Hematopoietic multipotent progenitor cell treated with erythropoietin and hydrocortisone succinate and interleukin-3 and kit ligand, for 17 days (in vitro differentiated cells): ENCODE results near the gene TPM1.

ENCODE experiments used
- DNase-seq: peaks from one replicate; pipeline ENCODE4 v3.0.0-alpha.2; 2015; ENCODE audit warnings: low spot score

The TPM1 gene

DNA sequence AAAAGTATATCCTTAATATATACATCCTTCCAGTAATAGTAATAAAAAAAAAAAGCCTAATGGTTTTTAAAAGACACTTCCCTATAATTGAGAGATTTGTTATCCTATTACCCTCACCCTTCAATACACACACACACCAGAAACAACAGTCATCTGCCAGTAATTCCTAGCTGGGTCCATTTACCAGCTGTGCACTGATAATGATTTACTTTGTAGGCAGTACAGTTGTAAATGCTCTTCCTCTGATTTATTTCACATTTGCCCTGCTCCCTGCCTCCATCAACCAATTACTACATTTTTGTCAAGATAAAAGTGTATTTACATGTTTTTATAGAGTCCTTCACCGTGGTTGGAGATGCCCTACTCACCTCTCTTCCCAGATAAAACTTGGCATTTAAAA is 12.4 kb downstream of the TPM1 start:
- DNase-seq = peak; percentile 21

DNA sequence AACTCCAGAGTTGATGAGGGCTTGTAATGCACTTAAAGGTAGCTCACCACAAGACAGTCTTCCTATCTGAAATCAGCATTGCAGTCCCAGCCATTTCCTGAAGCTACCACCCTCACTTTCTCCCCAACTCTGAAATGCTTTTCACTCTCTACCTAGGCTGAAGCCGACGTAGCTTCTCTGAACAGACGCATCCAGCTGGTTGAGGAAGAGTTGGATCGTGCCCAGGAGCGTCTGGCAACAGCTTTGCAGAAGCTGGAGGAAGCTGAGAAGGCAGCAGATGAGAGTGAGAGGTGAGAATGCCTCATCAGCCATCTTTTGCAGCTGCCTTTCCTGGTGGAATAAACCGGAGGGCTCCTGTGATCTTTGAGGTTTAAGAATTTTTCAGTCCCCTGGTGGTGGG is 14.3 kb downstream of the TPM1 start:
- no peak for DNase-seq

DNA sequence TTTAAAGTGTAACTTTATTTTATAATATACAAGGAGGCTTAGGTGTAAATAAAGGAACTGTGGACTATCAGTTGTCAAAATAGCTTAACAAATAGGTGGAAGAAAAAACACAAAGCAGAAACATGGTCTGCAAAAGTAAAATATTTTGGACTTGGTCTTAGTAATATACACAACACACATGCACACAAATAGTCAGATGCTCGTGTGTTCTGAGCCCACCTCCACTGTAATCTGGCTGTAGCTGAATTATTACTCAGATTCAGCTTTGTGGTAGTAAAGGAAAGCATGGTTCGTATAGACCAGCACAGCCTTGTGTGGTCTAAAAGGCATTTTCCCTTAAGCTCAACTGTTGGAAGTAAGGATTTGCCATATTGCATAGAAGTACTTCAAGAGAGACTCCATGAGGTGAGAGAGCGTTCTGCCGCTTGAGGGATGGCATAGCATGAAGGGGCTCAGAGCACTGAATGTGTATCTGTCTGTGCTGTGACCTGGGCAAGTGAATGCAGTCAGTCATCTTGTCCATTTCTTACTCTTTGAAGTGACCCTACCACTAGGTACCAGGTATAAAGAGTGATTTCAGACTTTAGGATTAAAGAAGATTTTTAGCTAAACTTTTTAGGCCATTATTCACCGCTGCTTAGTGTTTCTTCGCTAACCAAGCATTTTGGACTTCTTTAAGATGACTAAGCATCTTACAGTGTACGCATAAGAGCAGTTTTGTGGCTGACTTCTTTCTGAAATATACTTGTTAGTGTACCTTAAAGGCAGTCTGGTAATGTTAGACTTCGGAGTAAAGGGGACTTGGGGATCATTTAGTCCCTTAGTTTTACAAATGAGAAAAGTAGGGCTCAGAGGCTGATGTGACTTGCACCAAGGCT is 15.2 kb downstream of the TPM1 start:
- no peak for DNase-seq

DNA sequence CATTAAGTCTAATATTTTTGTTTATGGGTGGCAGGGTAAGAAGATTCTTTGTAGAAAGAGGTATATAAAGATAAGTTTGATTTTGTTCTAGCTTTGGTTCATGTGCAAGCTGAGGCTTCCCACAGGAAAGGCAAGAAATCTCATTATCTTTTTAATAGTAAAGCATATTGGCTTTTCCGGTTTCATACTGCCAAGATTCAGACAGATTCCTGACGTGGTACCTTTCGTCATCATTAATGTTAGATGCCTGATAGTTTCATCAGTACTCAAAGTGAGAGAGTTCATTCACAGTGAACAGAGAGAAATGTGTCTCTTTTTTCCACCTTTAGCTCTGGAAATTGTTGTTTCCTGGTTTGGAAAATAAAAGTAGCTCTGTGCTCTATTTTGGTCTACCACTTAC is 16.5 kb downstream of the TPM1 start:
- no peak for DNase-seq

DNA sequence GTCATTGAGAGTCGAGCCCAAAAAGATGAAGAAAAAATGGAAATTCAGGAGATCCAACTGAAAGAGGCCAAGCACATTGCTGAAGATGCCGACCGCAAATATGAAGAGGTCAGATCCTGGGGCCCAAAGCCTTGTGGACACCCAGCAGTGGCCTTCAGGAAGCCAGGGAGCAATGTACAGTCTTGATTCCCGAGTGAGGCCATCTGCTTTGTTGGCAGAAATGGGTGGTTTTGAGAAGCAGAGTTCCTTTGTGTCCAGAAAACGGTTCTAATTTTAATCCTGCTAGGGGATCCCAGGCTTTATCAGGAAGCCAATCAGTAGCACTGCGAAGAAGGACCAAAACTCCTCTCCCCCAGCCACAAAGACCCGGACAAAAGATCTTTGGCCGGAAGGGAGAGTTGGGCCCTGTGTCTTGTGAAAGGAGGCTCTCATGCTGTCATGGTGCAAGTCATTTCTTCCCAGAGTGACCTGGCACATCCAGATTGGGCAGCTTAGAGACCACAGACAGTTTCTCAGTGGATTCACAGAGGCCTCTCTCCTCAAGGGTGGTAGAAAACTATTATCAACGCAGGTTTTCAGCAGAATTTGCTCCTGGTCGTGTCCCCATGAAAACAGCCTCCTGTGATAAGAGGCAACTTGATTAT is 17.1 kb downstream of the TPM1 start:
- no peak for DNase-seq

DNA sequence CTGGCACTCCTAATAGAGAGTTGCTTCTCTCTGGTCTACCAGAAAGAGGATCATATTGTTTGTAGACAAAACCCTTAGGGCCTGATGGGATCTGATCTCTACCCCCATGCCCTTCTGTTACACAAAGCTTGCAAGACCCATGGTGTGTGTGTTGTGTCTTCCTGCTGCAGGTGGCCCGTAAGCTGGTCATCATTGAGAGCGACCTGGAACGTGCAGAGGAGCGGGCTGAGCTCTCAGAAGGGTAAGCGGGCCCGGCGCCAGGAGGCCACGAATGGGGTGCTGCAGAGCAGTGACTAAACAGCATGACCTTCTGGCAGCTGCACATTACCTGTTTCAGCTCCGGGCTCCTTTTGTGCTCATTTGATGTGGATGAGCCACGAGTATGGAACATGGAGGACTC is 18.2 kb downstream of the TPM1 start:
- no peak for DNase-seq

DNA sequence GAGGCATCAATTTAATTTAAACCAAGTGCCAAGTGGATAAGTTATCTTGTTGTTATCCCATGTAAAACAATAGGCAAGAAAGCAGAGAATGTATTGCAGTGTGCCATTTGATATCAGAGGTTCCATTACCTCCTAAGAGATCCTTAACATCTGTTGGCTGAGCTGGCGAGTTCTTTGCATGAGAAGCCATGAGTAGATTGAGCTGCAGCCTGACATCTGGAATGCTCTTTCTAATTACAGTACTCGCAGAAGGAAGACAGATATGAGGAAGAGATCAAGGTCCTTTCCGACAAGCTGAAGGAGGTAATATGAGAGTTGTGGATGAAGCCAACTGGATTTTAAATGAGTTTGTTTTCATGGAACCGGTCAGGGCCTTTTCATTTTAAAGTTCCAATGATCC is 19.4 kb downstream of the TPM1 start:
- no peak for DNase-seq

DNA sequence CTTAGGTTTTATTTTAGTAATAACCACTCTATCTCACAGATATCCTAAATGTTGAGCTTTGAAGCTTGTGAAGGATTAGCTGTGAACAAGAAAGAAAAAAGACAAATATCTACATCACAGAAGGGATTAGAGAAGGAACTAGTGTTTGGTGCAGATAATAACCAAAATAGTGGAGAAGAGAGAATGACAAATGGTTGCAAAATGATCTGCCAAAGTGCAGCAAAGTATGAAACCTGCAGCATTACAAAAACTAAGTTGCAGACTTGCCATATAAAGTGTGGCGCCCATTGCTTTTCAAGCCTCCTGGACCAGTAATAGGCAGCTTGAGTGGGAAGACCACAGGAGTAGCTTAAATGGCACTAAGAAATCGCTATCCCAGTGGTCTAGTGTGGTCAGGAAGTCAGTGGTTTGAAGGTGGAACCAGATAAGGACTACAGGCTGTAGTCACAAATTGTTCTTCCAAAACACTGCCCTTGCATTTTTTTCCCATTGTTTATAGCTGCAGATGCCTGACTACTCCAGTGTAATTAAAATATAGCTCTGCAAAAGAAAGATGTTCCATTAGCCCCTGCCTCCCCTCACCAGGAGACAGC is 20.7 kb downstream of the TPM1 start:
- DNase-seq = no peak

DNA sequence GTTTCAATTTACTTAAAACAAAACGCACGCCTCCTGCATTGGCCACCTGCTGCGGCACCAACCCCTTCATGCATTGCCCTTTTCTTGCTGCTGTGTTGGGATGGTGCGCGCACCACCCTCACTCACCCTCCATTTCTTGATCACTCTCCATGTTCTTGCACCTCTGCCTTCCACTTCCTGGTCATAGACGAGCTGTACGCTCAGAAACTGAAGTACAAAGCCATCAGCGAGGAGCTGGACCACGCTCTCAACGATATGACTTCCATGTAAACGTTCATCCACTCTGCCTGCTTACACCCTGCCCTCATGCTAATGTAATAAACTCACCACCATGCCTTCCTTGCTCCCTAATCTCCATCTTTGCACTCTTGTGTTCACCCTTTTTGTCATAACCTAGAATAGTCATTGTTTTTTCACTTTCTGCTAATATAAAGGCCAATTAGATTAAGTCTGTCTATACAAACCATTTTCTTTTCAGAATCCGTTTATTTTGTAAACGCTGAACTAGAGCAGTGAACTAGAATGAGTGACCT is 21.4 kb downstream of the TPM1 start:
- no peak for DNase-seq

DNA sequence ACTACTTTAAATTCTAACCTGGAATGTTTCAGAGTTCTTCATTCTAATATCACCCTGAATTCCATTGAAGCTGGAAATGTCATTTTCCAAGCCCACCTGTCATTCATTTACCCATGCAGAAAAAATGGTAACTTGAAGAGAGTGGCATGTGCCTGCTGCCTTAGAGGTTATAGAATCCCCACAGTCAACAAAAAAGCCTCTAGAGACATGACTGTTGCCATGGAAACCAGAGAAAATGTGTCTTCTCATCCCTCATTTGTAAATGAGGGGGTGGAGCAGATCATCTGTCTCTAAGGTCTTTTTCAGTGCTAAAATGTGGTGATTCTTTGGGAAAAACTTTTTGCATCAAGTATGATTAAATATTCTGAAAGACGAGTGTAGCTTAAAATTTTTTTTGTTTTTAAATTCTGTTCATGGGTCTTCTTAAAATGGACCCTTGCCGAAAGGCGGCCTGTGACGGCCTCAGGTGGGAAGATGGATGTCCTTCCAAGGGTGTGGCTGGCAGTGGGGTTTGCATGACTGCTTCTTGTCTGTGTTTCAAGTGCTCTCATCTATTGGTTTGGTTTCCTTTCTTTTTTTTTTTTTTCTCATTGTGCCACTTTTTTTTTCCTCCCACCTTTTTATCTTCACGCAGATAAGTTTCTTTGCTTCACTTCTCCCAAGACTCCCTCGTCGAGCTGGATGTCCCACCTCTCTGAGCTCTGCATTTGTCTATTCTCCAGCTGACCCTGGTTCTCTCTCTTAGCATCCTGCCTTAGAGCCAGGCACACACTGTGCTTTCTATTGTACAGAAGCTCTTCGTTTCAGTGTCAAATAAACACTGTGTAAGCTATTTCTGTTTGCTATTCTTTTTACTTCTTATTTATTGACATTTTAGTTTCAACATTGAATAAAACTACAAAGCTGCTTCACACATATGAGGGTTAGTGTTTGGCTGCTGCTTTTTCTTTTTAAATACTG is 23.0 kb downstream of the TPM1 start:
- DNase-seq = peak; percentile 39

DNA sequence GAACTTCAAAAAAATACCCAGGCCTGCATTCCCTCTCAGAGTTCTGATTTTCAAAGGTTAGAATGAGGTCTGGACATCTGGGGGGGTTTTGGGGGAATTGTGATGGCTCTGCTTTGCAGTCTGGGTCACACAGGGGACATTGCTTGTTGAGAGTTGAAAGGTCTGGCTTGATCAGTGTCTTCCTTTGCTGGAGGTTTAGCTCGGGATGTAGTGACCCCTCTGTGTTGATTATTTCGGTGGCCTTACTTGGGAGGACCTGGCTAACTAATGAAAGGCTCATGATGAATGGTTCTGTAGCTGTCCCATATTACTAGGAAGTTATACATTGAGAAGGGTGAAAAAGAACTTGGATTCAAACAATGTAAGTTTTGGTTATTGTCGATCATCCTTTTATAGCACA is 23.7 kb downstream of the TPM1 start:
- DNase-seq = no peak

DNA sequence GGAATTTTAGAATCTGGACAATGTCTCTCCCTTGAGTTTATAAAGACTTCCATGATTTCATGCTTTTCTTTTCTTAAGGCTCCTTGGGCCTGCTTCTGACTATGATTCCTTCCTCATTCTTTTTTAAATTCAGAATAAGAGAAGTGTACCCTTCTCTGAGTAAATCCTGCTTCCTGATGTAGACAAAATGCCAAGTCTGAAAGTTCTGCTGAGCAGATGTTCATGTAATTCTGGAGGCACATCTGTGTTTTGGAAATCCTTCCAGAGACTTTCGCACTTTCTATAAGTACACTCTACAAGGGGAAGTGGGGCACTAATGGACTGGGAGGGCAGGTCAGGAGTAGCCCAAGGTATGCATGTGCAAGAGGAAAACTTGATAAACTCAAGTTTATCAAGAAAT is 24.8 kb downstream of the TPM1 start:
- DNase-seq = no peak

DNA sequence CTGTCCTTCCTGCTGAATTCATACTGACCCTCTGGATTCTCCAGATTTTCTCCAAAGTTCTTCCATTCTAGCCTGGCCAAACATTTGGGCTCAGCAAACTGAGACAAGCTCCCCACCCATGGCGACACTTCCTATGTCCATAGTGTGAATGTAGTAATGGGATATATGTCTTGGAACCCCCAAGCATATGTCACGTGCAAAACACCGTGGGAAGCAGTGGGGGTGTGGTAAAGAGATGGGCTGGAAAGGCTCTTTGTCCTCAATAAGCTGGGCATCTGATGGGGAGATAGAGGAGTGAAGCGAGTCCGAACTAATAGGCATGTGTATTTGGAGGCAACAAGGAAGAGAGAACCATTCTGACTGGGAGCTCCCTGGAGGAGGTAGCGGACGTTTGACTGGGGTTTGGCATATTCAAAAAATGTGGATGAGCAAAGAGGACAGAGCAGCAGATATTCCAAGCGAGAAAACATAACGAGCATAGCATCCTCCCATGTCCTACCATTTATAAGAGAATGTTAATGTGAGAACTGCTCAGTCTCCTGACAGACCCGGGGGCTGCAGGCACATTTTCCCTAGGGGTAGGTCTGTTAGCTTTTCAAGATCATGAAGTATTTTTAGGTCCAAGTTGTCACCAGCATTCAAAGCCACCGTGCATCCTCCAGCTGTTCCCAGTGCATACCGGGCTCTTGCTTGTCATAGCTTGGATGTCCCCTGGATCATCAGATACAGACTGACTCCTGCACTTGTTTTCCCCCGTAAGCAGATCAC is 25.6 kb downstream of the TPM1 start:
- DNase-seq = no peak

DNA sequence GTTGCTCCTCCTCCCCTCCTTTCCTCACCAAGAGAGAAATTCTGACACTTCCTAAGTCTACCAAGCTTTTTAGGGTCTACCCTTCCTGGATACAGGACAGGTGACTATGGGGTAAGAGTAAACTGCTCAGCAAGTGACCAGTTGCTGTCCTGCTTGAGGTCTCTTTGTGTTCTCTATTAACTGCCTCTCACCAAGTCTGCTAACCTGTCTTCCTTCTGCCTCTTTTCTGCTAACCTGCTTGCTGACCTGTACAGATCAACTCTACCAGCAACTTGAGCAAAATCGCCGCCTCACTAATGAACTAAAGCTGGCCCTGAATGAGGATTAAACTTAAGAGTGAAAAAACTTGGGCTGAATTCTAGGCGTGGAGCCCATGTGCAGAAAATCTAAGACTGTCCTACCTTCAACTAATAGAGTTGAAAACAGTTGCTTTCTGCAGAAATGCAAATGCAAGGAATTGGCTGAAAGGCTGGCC is 27.1 kb downstream of the TPM1 start:
- no peak for DNase-seq

DNA sequence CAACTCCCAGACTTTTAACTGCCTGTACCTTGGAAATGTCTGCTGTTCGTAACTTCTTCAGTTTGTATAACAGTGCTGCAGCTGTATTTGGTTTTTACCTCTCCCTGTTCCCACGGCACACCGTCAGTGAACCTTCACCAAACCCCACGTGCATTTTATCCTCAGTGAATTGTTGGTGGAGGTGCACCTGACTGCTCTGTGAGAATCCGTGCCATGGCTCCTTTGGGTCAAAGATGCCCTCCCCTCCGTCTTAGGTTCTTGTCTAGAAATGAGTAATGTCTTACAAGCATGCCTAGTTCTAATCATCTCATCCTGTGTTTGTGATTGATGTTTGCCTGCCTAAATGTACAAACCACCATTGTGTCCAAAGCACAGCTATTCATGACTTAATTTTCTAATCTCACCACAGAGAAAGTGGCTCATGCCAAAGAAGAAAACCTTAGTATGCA is 28.2 kb downstream of the TPM1 start:
- DNase-seq = no peak

DNA sequence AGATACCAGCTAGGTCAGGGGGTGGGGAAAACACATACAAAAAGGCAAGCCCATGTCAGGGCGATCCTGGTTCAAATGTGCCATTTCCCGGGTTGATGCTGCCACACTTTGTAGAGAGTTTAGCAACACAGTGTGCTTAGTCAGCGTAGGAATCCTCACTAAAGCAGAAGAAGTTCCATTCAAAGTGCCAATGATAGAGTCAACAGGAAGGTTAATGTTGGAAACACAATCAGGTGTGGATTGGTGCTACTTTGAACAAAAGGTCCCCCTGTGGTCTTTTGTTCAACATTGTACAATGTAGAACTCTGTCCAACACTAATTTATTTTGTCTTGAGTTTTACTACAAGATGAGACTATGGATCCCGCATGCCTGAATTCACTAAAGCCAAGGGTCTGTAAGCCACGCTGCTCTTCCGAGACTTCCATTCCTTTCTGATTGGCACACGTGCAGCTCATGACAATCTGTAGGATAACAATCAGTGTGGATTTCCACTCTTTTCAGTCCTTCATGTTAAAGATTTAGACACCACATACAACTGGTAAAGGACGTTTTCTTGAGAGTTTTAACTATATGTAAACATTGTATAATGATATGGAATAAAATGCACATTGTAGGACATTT is 28.9 kb downstream of the TPM1 start:
- DNase-seq = no peak

DNA sequence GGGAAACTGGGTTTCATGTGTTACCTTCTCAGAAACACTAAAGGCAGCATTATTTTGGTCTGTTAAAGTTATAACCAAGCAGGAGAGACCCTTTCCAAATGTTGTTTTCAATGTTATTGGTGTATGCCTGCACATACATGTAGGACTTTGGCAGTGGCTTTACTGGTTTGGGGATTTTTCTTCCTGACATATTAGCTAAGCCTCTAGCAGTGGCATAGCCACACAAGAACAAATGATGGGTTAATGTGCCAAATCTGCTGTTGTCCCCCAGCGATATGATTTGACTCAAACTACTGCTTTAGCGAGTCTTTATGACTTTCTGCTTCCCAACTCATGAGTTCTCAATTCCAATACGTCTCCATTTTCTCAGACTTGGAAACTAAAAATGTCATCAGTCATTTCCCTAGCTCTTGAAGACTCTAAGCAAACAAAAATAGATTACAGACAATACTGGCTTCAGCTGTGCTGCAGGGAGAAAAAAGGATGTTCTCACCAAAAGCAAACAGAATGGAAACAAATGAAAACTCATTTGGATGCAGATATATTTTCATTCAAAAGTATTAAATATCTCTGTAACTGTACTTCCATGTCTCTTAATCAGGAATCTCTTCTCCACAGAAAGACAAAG is 29.6 kb downstream of the TPM1 start:
- no peak for DNase-seq

DNA sequence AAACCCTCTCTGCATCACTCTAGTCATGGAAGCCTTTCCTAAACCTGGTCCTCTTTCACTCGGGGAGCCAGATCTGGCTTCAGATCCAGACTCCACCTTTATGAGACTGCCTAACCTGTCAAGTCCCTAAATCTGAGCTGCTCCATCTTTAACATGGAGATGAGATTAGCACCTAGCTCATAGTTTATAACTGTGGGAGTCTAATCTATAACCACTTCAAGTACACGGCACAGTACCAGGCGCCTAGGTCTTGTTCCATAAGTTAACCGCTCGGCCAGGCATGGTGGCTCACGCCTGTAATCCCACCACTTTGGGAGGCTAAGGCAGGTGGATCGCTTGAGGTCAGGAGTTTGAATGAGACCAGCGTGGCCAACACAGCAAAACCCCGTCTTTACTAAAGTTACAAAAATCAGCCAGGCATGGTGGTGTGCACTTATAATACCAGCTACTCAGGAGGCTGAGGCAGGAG is 30.3 kb downstream of the TPM1 start:
- no peak for DNase-seq

DNA sequence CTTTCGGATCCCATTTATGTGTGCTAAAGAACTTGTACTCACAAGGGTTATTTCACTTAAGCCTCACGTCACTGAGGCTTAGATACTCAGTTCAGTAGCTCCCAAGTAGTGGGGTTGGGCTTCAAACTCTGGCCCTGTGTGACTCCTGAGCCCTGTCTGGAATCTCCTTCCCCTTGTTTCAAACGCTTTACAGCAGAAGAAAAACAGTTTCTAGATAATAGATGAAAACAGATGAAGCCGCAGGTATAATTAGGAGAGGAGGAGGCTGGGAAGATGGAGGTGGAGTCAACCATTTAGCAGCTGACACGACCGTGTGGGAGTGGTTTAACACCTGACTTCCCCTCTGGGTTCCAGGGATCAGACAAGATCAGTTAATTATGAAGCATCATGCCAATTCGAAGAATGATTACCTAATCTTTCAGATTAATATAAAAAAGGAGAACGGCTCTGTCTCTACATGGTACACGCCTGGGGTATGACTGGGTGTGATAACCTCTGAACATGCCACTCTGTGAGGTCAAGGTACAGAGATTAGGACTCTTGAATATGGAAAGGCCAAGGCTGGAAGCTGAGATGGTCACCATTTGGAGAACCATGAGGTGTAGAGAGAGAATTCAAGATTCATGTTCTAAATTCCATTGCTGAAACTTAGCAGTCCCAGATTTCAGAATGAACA is 31.1 kb downstream of the TPM1 start:
- peak; percentile 41 for DNase-seq
